ENCODE results near the gene EDEM1. TPM values are rescaled to one million over a fixed set of nuclear protein-coding genes. Genes with fewer than 3 reads are reported as not detected.

EDEM1 gene
- total RNA-seq, 1 experiment from 2014 or later, result 65.9 TPM

DNA sequence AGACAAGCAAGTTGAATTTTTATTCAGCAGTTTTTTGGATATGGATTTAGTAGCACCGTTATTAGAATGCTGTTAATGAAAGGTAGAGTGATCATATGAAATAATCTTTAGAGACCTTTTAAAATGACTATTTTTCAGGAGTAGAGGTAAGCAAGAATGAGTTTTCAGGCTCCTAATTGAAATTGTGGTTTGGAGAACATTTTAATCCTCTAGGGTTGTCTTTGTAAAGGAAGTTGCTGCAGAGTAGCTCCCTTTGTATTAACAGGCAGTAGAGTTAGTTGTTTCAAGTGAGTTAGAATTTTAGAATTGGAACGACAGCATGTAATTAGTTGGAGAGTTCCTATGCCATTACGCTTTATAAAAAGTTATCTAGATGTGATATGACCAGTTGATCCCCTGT, 27.2 kb upstream of the EDEM1 start:
- Mint-ChIP-seq H3K4me3 (ENCODE audit: low read depth, unreplicated experiment) (no peak overlapping the region), H3K4me1 (ENCODE audit: low read depth, unreplicated experiment) (peaks cover 21% of the 10 kb centered on the region), H3K9me3 (ENCODE audit: low read depth, unreplicated experiment) (no peaks in the 10 kb centered on the region), H3K27ac (ENCODE audit: unreplicated experiment) (no peak overlapping the region), H3K36me3 (ENCODE audit: insufficient read depth, unreplicated experiment) (no peaks in the 10 kb centered on the region), H3K27me3 (ENCODE audit: unreplicated experiment) (no peaks in the 10 kb centered on the region)
- TF ChIP-seq, protein P1, sequence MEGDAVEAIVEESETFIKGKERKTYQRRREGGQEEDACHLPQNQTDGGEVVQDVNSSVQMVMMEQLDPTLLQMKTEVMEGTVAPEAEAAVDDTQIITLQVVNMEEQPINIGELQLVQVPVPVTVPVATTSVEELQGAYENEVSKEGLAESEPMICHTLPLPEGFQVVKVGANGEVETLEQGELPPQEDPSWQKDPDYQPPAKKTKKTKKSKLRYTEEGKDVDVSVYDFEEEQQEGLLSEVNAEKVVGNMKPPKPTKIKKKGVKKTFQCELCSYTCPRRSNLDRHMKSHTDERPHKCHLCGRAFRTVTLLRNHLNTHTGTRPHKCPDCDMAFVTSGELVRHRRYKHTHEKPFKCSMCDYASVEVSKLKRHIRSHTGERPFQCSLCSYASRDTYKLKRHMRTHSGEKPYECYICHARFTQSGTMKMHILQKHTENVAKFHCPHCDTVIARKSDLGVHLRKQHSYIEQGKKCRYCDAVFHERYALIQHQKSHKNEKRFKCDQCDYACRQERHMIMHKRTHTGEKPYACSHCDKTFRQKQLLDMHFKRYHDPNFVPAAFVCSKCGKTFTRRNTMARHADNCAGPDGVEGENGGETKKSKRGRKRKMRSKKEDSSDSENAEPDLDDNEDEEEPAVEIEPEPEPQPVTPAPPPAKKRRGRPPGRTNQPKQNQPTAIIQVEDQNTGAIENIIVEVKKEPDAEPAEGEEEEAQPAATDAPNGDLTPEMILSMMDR (IDR thresholded peaks at IDR 0.05; ENCODE audit: unreplicated experiment), result no peak
- BruUV-seq (replicated peaks), result no TSS peak
- DNase-seq, result no peak
- intact Hi-C loops (cut with micrococcal nuclease; ENCODE audit: unreplicated experiment), result no loop called here
- CTCF ChIA-PET, result no interaction called here

DNA sequence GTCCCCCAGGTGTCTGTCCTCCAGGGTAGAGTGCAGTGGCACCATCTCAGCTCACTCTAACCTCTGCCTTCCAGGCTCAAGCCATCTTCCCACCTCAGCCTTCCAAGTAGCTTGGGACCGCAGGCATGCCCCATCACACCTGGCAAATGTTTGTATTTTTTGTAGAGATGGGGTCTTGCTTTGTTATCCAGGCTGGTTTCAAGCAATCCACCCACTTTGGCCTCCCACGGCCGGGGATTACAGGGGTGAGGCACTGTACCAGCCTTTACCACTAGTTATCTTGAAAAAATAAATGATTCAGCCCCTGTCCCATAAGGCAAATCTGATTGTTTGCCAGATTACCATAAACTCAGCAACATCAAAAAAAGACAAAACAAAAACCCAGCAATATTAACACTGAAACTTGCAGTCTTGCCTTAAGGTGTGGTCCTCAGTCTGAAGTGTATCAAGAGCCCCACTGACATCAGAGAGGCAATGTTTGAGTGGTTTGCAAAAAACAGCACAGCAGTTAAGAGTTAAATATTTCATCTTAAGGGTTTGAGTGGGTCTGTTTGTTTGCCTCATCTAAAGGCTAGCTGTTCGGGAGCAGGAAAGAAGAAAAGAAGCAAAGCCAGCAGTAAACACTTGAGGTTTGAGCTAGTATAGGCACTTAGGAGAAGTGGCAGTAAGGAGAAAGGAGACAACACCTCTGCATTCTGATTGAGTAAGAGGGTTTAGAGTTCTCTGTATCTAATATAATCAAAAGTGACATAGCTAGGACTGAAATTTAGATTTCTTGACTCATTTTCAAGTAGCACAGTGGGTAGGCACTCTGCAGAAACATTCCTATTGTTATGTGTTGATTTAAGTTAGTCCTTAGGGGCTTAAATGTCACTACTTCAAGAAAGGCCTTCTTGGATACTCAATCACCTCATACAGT, 26.3 kb upstream of the EDEM1 start:
- CTCF ChIA-PET, result interaction anchor here (0.8 to 1.2 kb wide), 2 partner anchors 37 to 479 kb away, joined by 3 read pairs; no protein-coding TSS in a partner anchor
- Mint-ChIP-seq H3K4me1 (ENCODE audit: low read depth, unreplicated experiment) (peaks cover 21% of the 10 kb centered on the region), H3K27me3 (ENCODE audit: unreplicated experiment) (no peaks in the 10 kb centered on the region), H3K27ac (ENCODE audit: unreplicated experiment) (no peak overlapping the region), H3K4me3 (ENCODE audit: low read depth, unreplicated experiment) (no peak overlapping the region), H3K36me3 (ENCODE audit: insufficient read depth, unreplicated experiment) (no peaks in the 10 kb centered on the region), H3K9me3 (ENCODE audit: low read depth, unreplicated experiment) (no peaks in the 10 kb centered on the region)
- no TSS peak for BruUV-seq (replicated peaks)
- TF ChIP-seq, protein P1 (IDR thresholded peaks at IDR 0.05; ENCODE audit: unreplicated experiment), result no peak
- DNase-seq, result no peak
- intact Hi-C loops (cut with micrococcal nuclease; ENCODE audit: unreplicated experiment), result no loop called here

DNA sequence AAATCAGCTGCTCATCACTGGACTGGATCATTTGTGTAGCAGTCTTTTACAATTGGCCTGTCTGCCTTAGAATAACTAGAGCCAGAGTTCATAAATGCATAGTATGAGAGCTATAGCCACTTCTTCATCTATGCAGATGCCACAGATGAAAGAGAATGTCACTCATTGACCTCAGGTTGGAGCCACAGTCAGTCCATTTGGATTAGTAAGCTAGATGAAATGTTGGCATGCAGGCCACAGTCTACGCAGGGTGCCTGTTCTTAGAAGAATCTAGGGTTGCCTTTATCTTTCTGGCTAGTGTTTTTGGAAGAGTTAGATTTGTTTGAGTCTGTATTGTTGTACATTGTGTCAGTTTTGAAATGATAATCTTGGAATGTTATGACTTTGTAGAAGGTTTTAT, 25.4 kb upstream of the EDEM1 start:
- BruUV-seq (replicated peaks), result no TSS peak

DNA sequence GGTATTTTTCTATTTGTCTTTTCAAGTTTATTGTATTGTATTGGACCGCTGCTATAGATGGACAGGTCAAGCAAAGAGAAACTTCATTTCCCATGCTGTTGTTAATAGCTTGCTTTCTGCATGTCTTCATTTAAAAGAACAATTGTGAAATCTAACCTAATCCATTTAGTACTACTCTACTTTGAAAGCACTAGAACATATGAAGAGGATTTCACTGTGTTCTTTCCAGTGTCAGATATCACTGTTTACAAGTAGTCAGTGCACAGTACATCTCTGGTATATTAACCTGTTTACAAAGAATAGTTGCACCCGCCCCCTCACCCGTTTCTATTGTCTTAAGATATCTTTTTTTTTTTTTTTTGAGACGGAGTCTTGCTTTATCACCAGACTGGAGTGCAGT, 21.8 kb upstream of the EDEM1 start:
- DNase-seq, result no peak
- BruUV-seq (replicated peaks), result no TSS peak
- Mint-ChIP-seq H3K36me3 (ENCODE audit: insufficient read depth, unreplicated experiment) (no peaks in the 10 kb centered on the region), H3K27ac (ENCODE audit: unreplicated experiment) (no peak overlapping the region), H3K4me3 (ENCODE audit: low read depth, unreplicated experiment) (no peak overlapping the region), H3K4me1 (ENCODE audit: low read depth, unreplicated experiment) (peaks cover 21% of the 10 kb centered on the region), H3K27me3 (ENCODE audit: unreplicated experiment) (no peaks in the 10 kb centered on the region), H3K9me3 (ENCODE audit: low read depth, unreplicated experiment) (no peaks in the 10 kb centered on the region)
- TF ChIP-seq, protein P1 (IDR thresholded peaks at IDR 0.05; ENCODE audit: unreplicated experiment), result no peak
- CTCF ChIA-PET, result interaction anchor here (0.9 kb wide), 1 partner anchor 222 kb away, joined by 3 read pairs; no protein-coding TSS in a partner anchor
- intact Hi-C loops (cut with micrococcal nuclease; ENCODE audit: unreplicated experiment), result no loop called here

More for the DNA sequence above, 25.4 kb upstream of the EDEM1 start:
- no peak for DNase-seq
- TF ChIP-seq, protein P1 (IDR thresholded peaks at IDR 0.05; ENCODE audit: unreplicated experiment), result no peak
- intact Hi-C loops (cut with micrococcal nuclease; ENCODE audit: unreplicated experiment), result no loop called here
- Mint-ChIP-seq H3K27me3 (ENCODE audit: unreplicated experiment) (no peaks in the 10 kb centered on the region), H3K4me1 (ENCODE audit: low read depth, unreplicated experiment) (peaks cover 21% of the 10 kb centered on the region), H3K27ac (ENCODE audit: unreplicated experiment) (no peak overlapping the region), H3K36me3 (ENCODE audit: insufficient read depth, unreplicated experiment) (no peaks in the 10 kb centered on the region), H3K4me3 (ENCODE audit: low read depth, unreplicated experiment) (no peak overlapping the region), H3K9me3 (ENCODE audit: low read depth, unreplicated experiment) (no peaks in the 10 kb centered on the region)
- CTCF ChIA-PET, result interaction anchor here (1.2 kb wide), 1 partner anchor 38 kb away, joined by 3 read pairs; no protein-coding TSS in a partner anchor
